ENCODE results near the gene TTC34. TPM values are rescaled to one million over a fixed set of nuclear protein-coding genes. Genes with fewer than 3 reads are reported as not detected.

The TTC34 gene
- total RNA-seq, 3 donors from 2014 or later: 0.16 to 0.88 (median 0.66) TPM

DNA sequence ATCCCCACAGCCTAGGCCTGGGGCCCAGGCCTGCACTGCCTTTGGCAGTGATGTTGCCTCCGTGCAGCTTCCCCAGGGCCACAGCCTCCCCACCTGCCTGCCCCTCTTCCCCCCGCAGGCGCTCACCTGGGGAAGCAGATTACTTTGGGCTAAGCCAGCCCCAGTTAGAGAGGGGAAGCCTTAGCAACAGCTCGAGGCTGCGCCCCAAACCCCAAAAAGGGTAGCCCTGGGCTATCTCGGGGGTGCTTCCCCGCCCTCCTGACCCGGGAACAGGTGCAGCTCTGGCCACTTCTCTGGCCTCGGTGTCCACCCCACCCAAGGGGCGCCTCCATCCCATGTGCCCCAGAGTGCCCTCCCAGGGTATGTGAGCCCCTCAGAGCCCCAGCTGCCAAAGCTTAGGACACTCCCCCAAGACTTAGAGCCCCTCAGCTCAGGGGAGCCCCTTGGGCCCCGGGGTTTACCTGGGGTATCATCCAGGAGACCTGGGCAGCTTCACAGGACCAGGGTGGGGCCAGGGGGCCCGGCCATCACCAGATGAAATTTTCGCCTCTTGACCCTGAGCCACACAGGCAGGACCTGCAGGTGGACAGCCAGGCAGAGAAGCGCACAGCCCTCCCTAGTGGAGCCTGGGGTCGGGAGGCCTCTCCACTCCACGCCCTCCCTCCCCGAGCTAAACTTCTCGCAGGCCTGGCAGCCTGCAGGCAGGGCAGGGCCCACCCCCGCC, 3.3 kb upstream of the TTC34 start:
- no peaks in the 10 kb centered on the region for H3K9me3 ChIP-seq
- H3K36me3 ChIP-seq: no peaks in the 10 kb centered on the region
- DNase-seq (ENCODE audit: low spot score in 2 of 2): no peak
- no peak overlapping the region for H3K27ac ChIP-seq
- TF ChIP-seq, protein P1, sequence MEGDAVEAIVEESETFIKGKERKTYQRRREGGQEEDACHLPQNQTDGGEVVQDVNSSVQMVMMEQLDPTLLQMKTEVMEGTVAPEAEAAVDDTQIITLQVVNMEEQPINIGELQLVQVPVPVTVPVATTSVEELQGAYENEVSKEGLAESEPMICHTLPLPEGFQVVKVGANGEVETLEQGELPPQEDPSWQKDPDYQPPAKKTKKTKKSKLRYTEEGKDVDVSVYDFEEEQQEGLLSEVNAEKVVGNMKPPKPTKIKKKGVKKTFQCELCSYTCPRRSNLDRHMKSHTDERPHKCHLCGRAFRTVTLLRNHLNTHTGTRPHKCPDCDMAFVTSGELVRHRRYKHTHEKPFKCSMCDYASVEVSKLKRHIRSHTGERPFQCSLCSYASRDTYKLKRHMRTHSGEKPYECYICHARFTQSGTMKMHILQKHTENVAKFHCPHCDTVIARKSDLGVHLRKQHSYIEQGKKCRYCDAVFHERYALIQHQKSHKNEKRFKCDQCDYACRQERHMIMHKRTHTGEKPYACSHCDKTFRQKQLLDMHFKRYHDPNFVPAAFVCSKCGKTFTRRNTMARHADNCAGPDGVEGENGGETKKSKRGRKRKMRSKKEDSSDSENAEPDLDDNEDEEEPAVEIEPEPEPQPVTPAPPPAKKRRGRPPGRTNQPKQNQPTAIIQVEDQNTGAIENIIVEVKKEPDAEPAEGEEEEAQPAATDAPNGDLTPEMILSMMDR (IDR thresholded peaks at IDR 0.05): no peak
- no peak for TF ChIP-seq POLR2AphosphoS5 (IDR thresholded peaks at IDR 0.05)
- no peak for TF ChIP-seq POLR2A (IDR thresholded peaks at IDR 0.05)
- H3K4me1 ChIP-seq: no peaks in the 10 kb centered on the region
- intact Hi-C loops (cut with DNase I; ENCODE audit: low total_unique reads): loop anchor here (5.0 kb wide), 1 partner anchor 202 kb away; no protein-coding TSS in a partner anchor
- peaks cover 0 to 100% of the 10 kb centered on the region in 2 donors for H3K27me3 ChIP-seq
- H3K4me3 ChIP-seq: no peak overlapping the region

DNA sequence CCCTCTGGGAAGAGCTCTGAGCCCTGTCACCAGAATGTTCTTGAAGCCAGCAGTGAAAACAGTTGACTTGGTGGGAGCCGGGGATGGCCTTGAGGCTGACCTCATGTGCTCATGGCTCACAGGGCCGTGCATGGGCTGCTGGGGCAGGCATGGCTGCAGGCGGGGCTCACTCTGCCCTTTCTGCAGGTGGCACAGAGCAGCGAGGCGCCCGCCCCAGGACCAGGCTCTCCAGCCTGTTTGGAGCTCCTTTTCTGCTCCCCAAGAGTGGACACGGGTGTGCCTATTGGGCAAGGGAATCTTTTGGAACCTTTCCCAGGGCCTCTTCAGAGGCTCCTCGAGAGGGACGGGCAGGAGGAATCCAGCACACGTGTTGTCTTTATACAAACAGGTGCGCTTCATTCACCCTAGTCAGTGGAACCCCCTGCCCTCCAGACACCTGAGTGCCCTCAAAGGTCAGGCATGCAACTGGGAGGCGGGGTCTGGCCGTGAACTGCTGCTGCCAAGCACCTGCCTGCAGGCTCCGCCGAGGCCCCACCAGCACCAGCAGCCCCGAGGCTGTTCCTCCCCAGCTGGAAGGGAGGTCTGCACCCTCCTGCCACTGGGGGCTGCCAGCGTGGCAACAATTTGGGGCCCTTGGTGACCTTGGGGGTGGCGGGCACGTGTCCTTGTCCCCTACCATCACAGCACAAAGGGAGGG, 2.6 kb upstream of the TTC34 start:
- no peak for DNase-seq (ENCODE audit: low spot score in 2 of 2)
- Histone ChIP-seq H3K9me3 (no peaks in the 10 kb centered on the region), H3K36me3 (no peaks in the 10 kb centered on the region), H3K27ac (no peak overlapping the region), H3K27me3 (peaks cover 0 to 99% of the 10 kb centered on the region in 2 donors), H3K4me3 (no peak overlapping the region), H3K4me1 (no peaks in the 10 kb centered on the region)
- TF ChIP-seq, protein P1 (IDR thresholded peaks at IDR 0.05): no peak
- no peak for TF ChIP-seq POLR2A (IDR thresholded peaks at IDR 0.05)
- TF ChIP-seq POLR2AphosphoS5 (IDR thresholded peaks at IDR 0.05): no peak
- intact Hi-C loops (cut with DNase I; ENCODE audit: low total_unique reads): no loop called here

- no peak overlapping the region for H3K27ac ChIP-seq
- TF ChIP-seq POLR2A (IDR thresholded peaks at IDR 0.05) (no peak), POLR2AphosphoS5 (IDR thresholded peaks at IDR 0.05) (no peak)
- TF ChIP-seq, protein P1 (IDR thresholded peaks at IDR 0.05): no peak
- intact Hi-C loops (cut with DNase I; ENCODE audit: low total_unique reads): no loop called here
- no peak for DNase-seq (ENCODE audit: low spot score in 2 of 2)
- no peaks in the 10 kb centered on the region for H3K9me3 ChIP-seq
- no peaks in the 10 kb centered on the region for H3K4me1 ChIP-seq
- no peaks in the 10 kb centered on the region for H3K36me3 ChIP-seq
- H3K4me3 ChIP-seq: no peak overlapping the region
- peaks cover 0 to 93% of the 10 kb centered on the region in 2 donors for H3K27me3 ChIP-seq
Observed at GRCh38 chr1:2803086-2803930, 1.8 kb upstream of the TTC34 start.

GRCh38 chr1:2802421-2802961, 998 bp upstream of the TTC34 start:
- Histone ChIP-seq H3K4me1 (no peaks in the 10 kb centered on the region), H3K9me3 (no peaks in the 10 kb centered on the region), H3K27ac (no peak overlapping the region), H3K4me3 (no peak overlapping the region), H3K27me3 (peaks cover 0 to 84% of the 10 kb centered on the region in 2 donors), H3K36me3 (no peaks in the 10 kb centered on the region)
- intact Hi-C loops (cut with DNase I; ENCODE audit: low total_unique reads): no loop called here
- DNase-seq (ENCODE audit: low spot score in 2 of 2): no peak
- TF ChIP-seq POLR2A (IDR thresholded peaks at IDR 0.05): no peak
- no peak for TF ChIP-seq POLR2AphosphoS5 (IDR thresholded peaks at IDR 0.05)
- TF ChIP-seq, protein P1 (IDR thresholded peaks at IDR 0.05): no peak
